GM19238 (cell line): ENCODE data around the gene IP6K2.

Experiments used
- DNase-seq: peaks from one replicate; pipeline ENCODE4 v3.0.0; 2011; ENCODE audit warnings: low spot score; ENCODE audit not compliant: insufficient read length

Gene IP6K2

GRCh38 chr3:48689384-48689783 is 27.6 kb downstream of the IP6K2 start:
- DNase-seq = no peak

GRCh38 chr3:48688737-48689075 is 28.3 kb downstream of the IP6K2 start:
- no peak for DNase-seq

DNA sequence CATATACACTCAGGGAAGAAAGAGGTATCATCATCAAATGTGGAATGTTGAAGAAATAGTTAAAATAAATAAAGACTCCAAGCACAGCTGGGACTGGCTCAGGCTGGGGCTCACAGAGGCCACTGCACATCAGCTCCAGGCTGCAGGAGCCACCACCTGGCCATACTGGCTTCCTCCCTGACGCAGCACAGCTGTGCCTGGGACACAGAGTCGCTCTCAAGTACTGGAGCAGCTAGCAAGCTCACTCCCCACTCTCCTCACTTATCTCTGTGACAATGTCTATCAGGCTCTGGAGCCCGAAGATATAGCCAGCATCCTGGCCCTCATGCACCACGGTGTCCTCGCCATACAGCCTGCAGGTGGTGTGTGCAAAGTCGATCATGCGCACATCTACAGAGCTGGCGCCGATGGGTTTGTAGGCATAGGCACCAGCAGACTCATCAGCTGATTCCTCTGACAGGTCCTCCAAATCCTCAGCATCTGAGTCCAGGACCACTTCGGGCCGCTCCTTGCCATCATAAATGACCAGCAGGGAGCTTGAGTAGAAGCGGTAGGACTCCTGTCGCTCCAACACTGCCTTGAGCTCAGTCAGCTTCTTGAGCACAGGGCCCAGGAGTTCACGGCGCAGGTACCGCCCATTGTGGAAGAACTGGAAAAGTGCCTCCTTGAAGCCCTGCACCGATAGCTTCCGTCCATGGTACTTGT is 28.8 kb downstream of the IP6K2 start:
- DNase-seq = no peak

- no peak for DNase-seq
Measured at GRCh38 chr3:48687220-48687678, 29.8 kb downstream of the IP6K2 start.

GRCh38 chr3:48686538-48687219 is 30.3 kb downstream of the IP6K2 start:
- DNase-seq = no peak

- peak; percentile 94 for DNase-seq
Measured at GRCh38 chr3:48685603-48686511, 31.2 kb downstream of the IP6K2 start, which contains the start of gene NCKIPSD. Gene NCKIPSD, minus strand, starts transcription at chr3:48685915. Its CDS starts 108 bp downstream, at chr3:48685807.

- DNase-seq = no peak
Measured at GRCh38 chr3:48685293-48685602, 31.8 kb downstream of the IP6K2 start.

- no peak for DNase-seq
Measured at GRCh38 chr3:48684480-48685143, 32.4 kb downstream of the IP6K2 start.

- DNase-seq = no peak
Measured at GRCh38 chr3:48684054-48684349, 33.0 kb downstream of the IP6K2 start.

DNA sequence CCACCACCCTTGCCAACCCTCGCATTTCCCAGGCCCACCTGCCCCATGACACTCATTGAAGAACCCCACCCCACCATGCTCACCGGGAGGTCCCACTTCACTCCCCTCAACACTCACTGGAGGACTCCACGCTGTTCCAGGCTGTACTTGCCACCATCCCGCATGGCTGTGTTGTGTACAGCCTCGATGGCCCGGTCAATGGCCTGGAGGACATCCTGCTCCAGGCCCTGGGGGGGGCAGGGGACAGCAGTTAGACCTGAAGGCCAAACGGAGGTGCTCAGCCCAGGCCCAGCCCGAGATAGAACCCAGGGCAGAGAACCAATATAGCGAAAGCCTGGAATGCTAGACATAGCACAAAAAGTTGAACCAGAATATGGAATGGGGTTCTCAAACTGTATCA is 34.2 kb downstream of the IP6K2 start:
- DNase-seq = no peak

- no peak for DNase-seq
Measured at GRCh38 chr3:48681974-48682610, 34.9 kb downstream of the IP6K2 start.

DNA sequence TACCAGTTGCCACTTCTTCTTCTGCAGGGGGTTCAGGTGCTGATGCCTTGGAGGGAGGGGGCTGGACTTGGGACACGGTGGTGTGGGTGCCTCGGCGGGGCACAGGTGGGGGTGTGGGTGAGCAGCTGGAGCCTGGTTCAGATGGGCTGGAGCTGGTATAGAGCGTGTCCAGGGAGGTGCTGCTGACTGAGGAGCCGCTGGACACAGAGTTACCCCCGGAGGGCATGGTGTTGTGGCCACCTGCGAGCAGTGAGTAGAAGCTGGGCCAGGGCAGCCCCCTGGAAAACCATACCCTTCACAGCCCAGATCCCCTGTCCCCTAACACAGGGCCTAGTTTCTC is 35.5 kb downstream of the IP6K2 start:
- DNase-seq = no peak

- no peak for DNase-seq
Measured at GRCh38 chr3:48680811-48681540, 36.0 kb downstream of the IP6K2 start.

GRCh38 chr3:48679411-48680391 is 37.3 kb downstream of the IP6K2 start:
- no peak for DNase-seq

DNA sequence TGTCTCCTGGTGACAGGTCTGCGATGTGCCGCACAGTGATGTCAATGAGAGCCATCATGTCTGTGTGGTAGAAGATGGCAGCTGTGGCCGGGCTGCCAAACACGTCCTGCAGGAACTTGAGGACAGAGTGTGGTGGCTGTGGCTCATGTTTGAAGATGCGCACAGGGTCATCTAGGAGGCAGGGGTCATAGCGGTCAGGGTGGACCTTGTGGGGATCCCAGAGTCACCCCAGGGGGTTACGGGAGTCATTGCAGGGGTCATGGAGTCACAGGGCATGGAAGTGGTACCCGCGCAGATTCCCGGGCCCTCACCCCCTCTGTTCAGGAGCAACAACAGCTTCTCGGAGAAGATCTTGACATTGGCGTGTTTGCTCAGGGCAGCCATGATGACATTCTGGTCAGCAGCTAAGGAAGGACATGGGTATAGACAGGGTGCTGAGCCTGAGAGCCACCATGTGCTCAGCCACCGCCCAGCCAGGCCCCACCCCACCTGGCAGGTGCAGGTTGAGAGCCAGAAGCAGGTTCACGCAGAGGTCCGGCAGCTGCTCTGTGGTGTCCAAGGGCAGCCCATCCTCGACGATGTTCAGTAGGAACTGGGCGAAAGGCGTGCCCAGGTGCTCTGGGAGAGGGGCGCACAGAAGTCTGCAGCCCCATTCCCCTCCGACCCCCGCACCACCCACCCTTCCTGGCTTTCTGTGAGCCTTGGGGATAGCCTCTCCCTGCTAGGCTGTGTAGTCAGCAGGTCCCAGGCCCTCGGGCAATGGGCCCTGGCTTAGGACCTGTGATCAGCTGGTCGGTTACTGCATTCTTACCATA is 38.2 kb downstream of the IP6K2 start:
- DNase-seq = no peak

GRCh38 chr3:48678056-48678455 is 39.0 kb downstream of the IP6K2 start:
- DNase-seq = no peak

GRCh38 chr3:48674505-48674904 is 42.5 kb downstream of the IP6K2 start:
- DNase-seq = no peak

DNA sequence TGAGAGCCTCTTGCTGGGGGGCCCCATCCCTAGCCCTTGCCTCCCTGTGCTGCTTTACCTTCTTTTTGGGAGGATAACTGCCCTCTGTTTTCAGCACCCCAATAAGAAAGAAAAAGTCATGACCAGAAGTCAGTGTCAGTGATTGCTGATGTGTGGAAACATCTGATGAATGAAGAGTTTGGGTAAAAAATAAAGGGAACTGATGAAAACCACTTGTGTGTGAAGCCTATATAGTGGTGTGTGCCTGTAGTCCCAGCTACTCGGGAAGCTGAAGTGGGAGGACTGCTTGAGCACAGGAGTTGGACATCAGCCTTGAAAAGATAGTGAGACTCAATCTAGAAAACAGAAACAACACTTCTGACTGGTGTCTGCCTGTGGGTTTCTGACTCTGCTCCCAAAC is 44.5 kb downstream of the IP6K2 start:
- no peak for DNase-seq

DNA sequence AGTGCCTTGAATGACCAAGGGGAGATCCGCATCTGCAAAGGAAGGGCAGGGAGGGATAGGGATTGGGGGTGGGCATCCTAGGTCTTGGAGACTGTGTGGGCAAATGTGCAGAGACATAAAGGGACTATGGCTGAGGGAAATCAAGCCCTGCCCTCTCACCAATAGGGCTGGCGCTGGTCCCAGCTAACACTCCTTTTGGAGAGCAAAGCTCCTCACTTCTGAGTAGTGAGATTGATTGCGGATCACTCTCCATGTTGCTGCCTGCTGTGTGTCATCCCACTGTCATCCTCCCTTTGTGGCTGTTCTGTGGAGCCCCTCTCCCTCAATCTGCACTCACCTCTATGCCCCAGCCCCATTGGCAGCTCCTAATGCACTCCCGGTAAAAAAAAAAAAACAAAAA is 52.1 kb downstream of the IP6K2 start:
- DNase-seq = no peak
